GM19395 (cell line): ENCODE measurements around the gene IP6K2.

ENCODE experiments used
- ATAC-seq: cut with Tn5 transposase; IDR thresholded peaks from one replicate; pipeline ENCODE4 v1.9.1; 2021; ENCODE audit warnings: mild to moderate bottlenecking, moderate library complexity; ENCODE audit not compliant: unreplicated experiment

Gene IP6K2

GRCh38 chr3:48692551-48692950 is 24.5 kb downstream of the IP6K2 start:
- ATAC-seq = no peak

DNA sequence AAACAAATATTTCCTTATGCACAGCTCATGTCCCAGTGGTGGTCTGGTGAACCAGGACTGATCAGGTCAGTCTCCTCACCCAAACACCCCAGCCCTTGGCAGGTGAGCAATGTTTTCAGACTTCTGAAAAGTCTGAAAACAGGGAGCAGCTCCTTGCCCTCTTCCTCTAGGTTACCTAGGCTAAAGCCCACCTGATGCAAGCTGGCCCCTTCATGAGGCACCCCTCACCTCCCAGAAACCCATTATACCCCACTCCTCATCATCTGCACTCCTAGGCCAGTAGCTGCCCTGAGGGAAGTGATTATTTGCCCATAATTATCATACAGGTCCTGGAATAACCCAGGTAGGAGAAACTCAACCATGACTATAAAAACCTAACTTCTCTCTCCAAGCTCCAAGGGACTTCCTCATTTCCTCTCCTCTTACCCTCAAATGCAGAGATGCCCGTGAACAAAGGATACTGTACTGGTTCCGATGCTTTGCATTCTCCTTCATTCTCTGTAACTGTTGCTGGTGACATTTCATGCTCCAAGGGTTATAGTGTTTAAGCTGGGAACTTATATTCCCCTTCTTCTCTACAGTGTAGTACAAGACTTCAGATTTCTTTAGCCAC is 26.1 kb downstream of the IP6K2 start:
- no peak for ATAC-seq

DNA sequence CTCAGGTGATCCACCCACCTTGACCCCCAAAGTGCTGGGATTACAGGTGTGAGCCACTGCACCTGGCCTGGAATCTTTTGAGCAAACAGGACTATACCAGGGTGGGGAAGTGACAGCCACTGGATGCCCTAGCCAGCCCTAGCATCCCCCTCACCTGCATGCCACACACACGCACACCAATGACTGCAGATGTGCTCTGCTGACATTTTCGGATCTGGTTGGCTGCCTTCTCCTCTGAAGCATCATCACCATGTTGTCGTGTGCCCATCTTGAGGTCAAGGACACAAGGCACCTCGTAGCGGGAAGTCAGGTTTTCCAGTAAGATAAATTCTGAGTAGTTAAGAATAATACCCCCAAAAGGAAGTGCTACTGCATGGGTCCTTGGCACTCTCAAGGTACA is 27.6 kb downstream of the IP6K2 start:
- ATAC-seq = no peak

- no peak for ATAC-seq
Measured at GRCh38 chr3:48688737-48689075, 28.3 kb downstream of the IP6K2 start.

DNA sequence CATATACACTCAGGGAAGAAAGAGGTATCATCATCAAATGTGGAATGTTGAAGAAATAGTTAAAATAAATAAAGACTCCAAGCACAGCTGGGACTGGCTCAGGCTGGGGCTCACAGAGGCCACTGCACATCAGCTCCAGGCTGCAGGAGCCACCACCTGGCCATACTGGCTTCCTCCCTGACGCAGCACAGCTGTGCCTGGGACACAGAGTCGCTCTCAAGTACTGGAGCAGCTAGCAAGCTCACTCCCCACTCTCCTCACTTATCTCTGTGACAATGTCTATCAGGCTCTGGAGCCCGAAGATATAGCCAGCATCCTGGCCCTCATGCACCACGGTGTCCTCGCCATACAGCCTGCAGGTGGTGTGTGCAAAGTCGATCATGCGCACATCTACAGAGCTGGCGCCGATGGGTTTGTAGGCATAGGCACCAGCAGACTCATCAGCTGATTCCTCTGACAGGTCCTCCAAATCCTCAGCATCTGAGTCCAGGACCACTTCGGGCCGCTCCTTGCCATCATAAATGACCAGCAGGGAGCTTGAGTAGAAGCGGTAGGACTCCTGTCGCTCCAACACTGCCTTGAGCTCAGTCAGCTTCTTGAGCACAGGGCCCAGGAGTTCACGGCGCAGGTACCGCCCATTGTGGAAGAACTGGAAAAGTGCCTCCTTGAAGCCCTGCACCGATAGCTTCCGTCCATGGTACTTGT is 28.8 kb downstream of the IP6K2 start:
- no peak for ATAC-seq

- ATAC-seq = no peak
Measured at GRCh38 chr3:48687220-48687678, 29.8 kb downstream of the IP6K2 start.

GRCh38 chr3:48686538-48687219 is 30.3 kb downstream of the IP6K2 start:
- ATAC-seq = no peak

GRCh38 chr3:48685603-48686511 is 31.2 kb downstream of the IP6K2 start, which contains the start of gene NCKIPSD:
Gene NCKIPSD (minus strand): TSS chr3:48685915. CDS start chr3:48685807, 108 bp downstream.
- peak; percentile 76 for ATAC-seq

DNA sequence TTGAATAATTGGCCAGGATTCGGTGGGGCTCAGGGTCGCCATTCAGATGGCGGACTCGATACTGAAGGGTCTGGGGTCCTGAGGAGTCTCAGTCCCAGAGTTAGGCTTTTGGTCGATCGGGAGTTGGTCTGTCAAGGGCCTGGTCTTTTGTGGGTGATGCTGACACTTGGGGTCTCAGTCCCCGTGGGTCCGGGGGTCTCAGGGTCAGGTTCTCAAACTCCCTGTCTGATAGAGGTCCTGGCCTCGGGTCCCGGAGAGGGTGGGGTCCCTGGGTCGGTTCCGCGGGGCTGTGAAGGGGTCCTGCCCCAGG is 31.8 kb downstream of the IP6K2 start:
- no peak for ATAC-seq

- ATAC-seq = no peak
Measured at GRCh38 chr3:48684480-48685143, 32.4 kb downstream of the IP6K2 start.

- no peak for ATAC-seq
Measured at GRCh38 chr3:48684054-48684349, 33.0 kb downstream of the IP6K2 start.

- ATAC-seq = no peak
Measured at GRCh38 chr3:48682786-48683185, 34.2 kb downstream of the IP6K2 start.

DNA sequence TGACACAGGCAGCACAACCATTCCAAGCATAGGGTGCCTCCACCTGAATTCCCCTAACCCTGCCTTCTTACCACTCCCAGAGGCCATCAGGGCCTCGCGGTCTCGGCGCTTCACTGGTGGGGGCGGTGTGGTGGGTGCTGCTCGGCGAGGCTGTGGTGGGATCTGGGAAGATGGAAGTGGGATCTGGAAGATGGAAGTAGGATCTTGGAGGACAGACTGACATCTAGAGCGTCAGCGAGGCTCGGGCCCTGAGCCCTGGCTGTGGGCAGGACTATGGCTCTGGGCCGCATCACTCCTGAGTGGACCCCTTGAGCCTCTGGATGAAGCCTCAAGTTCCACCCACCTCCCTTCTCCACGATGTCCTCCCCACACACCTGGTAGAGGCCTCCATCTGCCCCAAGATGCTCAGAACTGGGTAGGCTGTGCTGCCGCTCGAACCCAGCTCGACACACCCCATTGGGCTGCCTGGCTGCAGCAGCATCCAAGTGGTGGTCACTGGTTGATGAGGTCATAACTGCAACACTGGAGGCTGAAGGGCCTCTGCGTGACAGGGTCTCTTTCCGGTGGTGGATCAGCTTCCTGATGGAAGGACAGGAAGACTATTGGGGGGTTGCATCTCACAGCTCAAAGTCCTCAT is 34.9 kb downstream of the IP6K2 start:
- ATAC-seq = no peak

DNA sequence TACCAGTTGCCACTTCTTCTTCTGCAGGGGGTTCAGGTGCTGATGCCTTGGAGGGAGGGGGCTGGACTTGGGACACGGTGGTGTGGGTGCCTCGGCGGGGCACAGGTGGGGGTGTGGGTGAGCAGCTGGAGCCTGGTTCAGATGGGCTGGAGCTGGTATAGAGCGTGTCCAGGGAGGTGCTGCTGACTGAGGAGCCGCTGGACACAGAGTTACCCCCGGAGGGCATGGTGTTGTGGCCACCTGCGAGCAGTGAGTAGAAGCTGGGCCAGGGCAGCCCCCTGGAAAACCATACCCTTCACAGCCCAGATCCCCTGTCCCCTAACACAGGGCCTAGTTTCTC is 35.5 kb downstream of the IP6K2 start:
- ATAC-seq = no peak

GRCh38 chr3:48680811-48681540 is 36.0 kb downstream of the IP6K2 start:
- no peak for ATAC-seq

DNA sequence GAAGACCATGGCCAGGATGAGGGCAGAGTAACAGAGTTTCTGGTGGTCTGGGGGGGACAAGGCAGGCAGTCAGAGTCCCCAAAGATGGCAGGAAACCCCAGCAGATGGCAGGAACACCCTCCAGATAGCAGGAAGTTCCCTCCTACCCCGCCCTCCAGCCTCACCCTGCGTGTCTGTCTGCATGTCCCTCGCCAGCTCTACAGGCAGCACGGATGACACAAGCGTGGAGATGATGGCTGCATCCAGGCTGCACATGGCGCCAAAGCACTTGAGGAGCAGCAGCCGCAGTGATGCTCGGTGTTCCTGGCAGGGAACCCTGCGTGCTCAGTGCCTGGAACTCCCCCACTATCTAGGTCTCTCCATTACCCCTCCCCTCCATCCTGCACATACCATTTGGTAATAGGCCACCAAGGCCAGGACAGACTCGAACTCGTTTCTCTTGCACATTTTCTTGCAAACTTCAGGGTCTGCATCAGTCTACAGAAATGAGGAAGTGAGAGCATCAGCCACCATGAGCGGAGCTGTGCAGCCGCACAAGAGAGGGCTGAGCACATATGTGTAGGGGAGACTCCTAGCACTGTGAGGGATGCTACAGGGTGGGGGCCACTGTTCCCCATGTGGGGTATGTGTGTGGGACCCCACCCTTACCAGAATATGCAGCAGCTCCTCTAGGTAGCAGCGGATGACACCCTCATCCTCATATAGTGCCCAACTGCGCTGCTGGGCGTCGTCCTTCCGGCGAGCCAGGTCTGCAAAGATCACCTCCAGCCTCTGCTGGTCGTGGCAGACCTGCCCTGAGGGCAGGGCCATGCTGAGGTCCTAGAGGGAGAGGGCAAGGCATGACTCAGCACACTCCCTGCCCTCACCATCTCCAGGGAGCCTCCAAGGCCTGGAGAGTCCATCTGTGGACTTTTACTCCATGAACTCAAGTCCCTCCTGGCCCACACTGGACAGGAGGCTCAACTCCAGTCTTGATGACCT is 37.3 kb downstream of the IP6K2 start:
- no peak for ATAC-seq

- ATAC-seq = no peak
Measured at GRCh38 chr3:48678566-48679380, 38.2 kb downstream of the IP6K2 start.

DNA sequence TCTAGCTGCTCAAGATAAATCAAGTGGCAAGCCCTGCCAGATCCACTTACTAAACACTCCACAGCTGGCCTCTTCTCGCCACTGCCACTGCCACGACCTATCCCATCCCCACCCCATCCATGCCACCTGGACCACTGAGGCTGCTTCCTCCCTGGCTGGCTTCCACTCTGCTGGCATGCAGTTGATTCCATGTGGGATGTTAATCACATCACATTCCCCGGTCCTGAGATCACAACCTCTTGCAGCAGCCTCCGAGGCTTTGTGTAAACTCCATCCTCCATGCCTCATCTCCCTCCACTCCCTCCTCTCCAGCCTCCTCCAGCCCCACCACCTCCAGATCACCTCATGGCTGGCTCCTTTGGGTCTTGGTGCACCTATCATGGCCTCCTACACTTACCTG is 39.0 kb downstream of the IP6K2 start:
- no peak for ATAC-seq
